Astrocyte (in vitro differentiated cells and primary cell): ENCODE results near the gene MYO1F.

Experiments used
- EZH2 ChIP-seq: IDR thresholded peaks from 2 replicates; pipeline ENCODE4 v1.6.1; 2012; ENCODE audit warnings: mild to moderate bottlenecking, low read length, inconsistent platforms; ENCODE audit not compliant: insufficient read depth
- TF ChIP-seq, protein P1 (sequence below): IDR thresholded peaks from 2 replicates; pipeline ENCODE4 v1.5.1; 2011; ENCODE audit warnings: low read depth, mild to moderate bottlenecking, inconsistent platforms, low read length, moderate library complexity; ENCODE audit not compliant: insufficient read depth

DNA sequence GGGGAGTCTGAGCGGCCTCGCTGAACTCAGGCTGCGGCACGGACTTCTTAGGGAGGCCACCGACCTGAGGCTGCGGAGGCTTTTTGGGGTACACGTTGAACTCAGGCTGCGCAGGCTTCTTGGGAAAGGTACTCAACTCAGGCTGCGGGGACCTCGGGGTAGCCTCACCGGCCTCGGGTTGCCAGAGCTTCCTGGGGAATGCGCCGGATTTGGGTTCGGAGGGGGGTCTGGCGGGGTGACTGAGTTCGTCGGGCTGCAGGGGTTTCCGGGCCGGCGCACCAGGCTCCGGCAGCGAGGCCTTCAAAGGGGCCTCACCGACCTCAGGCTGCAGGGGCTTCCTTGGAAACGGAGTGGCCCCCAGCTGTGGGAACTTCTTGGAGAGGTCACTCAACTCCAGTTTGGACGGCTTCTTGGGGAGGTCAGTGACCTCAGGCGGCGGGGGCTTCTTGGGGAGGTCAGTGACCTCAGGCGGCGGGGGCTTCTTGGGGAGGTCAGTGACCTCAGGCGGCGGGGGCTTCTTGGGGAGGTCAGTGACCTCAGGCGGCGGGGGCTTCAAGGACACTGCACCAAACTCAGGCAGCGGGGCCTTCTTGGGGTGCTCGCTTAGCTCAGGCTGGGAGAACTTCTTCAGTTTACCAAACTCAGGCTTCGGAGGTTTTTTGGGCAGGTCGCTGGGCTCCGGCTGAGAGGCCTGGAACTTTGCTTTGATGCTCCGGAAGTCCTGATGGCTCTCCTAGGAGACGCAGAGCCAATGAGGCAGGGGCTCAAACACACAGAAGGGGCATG, 78.0 kb downstream of the MYO1F start:
- TF ChIP-seq, protein P1, sequence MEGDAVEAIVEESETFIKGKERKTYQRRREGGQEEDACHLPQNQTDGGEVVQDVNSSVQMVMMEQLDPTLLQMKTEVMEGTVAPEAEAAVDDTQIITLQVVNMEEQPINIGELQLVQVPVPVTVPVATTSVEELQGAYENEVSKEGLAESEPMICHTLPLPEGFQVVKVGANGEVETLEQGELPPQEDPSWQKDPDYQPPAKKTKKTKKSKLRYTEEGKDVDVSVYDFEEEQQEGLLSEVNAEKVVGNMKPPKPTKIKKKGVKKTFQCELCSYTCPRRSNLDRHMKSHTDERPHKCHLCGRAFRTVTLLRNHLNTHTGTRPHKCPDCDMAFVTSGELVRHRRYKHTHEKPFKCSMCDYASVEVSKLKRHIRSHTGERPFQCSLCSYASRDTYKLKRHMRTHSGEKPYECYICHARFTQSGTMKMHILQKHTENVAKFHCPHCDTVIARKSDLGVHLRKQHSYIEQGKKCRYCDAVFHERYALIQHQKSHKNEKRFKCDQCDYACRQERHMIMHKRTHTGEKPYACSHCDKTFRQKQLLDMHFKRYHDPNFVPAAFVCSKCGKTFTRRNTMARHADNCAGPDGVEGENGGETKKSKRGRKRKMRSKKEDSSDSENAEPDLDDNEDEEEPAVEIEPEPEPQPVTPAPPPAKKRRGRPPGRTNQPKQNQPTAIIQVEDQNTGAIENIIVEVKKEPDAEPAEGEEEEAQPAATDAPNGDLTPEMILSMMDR, result no peak
- no peak for TF ChIP-seq EZH2
